Measurements from ENCODE around the gene CITED2. TPM values are rescaled to one million over a fixed set of nuclear protein-coding genes. Genes with fewer than 3 reads are reported as not detected.

Gene CITED2
- total RNA-seq, 1 experiment from 2014 or later = 110 TPM

DNA sequence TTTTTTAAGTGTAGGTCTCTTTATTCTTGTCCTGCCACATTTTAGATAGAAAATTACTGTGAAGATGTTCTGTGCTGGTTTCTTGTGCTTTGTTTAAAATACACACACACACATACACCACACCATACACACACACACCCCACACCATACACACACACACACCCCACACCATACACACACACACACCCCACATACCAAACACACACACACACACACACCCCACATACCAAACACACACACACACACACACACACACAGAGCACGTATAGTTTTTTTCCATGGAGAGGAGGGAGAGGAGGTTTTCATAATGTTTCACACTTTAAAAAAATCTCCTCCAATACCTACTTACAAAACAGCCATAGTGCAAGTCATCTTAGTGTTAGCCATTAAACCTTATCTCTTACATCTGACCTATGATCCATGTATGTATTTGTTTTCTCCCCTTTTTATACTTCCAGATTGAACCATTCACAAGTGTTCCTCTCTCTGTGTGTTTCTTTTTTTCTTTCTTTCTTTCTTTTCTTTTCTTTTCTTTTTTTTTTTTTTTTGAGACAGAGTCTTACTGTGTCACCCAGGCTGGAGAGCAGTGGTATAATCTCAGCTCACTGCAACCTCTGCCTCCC lies 19.7 kb upstream of the CITED2 start:
- H3K9me3 Mint-ChIP-seq = peaks cover 0 to 4% of the 10 kb centered on the region in 2 experiments; a peak in 1 of 5 replicates
- no peaks in the 10 kb centered on the region for H3K79me2 ChIP-seq (ENCODE audit: insufficient read depth, low read length)
- DNase-seq = no peak
- H3K4me1 Mint-ChIP-seq = peaks cover 8 to 16% of the 10 kb centered on the region in 2 experiments
- H4K20me1 ChIP-seq (ENCODE audit: control insufficient read depth, insufficient read depth, insufficient read length) = no peaks in the 10 kb centered on the region
- peaks cover 20% of the 10 kb centered on the region for H3K27me3 ChIP-seq (ENCODE audit: insufficient read depth, low read length)
- no peak overlapping the region for H2AFZ ChIP-seq (ENCODE audit: low read length)
- no peaks in the 10 kb centered on the region for H3K23me2 ChIP-seq (ENCODE audit: insufficient read length, low read depth, low read length, poor library complexity, severe bottlenecking)
- peaks cover 68% of the 10 kb centered on the region for H3K27me3 Mint-ChIP-seq (ENCODE audit: low read depth)
- no CpG with 5 or more reads among the region's 1 CpG for WGBS (ENCODE audit: extremely low coverage, insufficient read length, low lambda C conversion rate)
- no peak overlapping the region for H3K56ac ChIP-seq (ENCODE audit: insufficient read length, low read depth, low read length)
- TF ChIP-seq, protein P1, sequence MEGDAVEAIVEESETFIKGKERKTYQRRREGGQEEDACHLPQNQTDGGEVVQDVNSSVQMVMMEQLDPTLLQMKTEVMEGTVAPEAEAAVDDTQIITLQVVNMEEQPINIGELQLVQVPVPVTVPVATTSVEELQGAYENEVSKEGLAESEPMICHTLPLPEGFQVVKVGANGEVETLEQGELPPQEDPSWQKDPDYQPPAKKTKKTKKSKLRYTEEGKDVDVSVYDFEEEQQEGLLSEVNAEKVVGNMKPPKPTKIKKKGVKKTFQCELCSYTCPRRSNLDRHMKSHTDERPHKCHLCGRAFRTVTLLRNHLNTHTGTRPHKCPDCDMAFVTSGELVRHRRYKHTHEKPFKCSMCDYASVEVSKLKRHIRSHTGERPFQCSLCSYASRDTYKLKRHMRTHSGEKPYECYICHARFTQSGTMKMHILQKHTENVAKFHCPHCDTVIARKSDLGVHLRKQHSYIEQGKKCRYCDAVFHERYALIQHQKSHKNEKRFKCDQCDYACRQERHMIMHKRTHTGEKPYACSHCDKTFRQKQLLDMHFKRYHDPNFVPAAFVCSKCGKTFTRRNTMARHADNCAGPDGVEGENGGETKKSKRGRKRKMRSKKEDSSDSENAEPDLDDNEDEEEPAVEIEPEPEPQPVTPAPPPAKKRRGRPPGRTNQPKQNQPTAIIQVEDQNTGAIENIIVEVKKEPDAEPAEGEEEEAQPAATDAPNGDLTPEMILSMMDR (conservative IDR thresholded peaks at IDR 0.05) = no peak
- H4K91ac ChIP-seq (ENCODE audit: insufficient read length, low read depth, low read length) = no peak overlapping the region
- no peak overlapping the region for H4K5ac ChIP-seq (ENCODE audit: insufficient read length, low read depth, low read length)
- no peak overlapping the region for H2BK20ac ChIP-seq (ENCODE audit: low read depth, low read length, poor library complexity, severe bottlenecking)
- H3K4me3 Mint-ChIP-seq = no peak overlapping the region
- H2AK5ac ChIP-seq (ENCODE audit: insufficient read length, low read length) = no peak overlapping the region
- H3K27ac ChIP-seq (ENCODE audit: insufficient read length, low read depth, low read length) = no peak overlapping the region
- peaks cover 0 to 4% (median 0%) of the 10 kb centered on the region in 3 experiments; a peak in 1 of 7 replicates for H3K36me3 Mint-ChIP-seq (ENCODE audit: insufficient read depth in 1 of 3, low read depth in 3 of 3)
- H3K9ac ChIP-seq (ENCODE audit: extremely low read depth, insufficient read length, low read length) = no peak overlapping the region
- no peak overlapping the region for H2BK12ac ChIP-seq (ENCODE audit: insufficient read length, low read depth, low read length)
- H2BK120ac ChIP-seq (ENCODE audit: low read depth, low read length, poor library complexity, severe bottlenecking) = no peak overlapping the region
- H3K14ac ChIP-seq (ENCODE audit: insufficient read depth, low read length) = no peak overlapping the region
- H3K27ac Mint-ChIP-seq = no peak overlapping the region; a peak in 1 of 7 replicates
- H3K4me2 ChIP-seq (ENCODE audit: insufficient read depth, insufficient read length, low read length) = no peak overlapping the region
- H2BK15ac ChIP-seq (ENCODE audit: low read depth, low read length) = no peak overlapping the region
- H3T11ph ChIP-seq (ENCODE audit: low read length) = no peak overlapping the region
- peaks cover 3% of the 10 kb centered on the region; the same call in 1 of the 2 replicates for H3K4me1 ChIP-seq (ENCODE audit: insufficient read depth, low read length)
- no peak overlapping the region for H4K8ac ChIP-seq (replicated peaks; ENCODE audit: insufficient read length, low read depth, low read length)
- H2BK5ac ChIP-seq (ENCODE audit: insufficient read length, low read length) = no peak overlapping the region
- no peaks in the 10 kb centered on the region for H3K9me3 ChIP-seq (ENCODE audit: control insufficient read depth, low read depth, low read length)
- H3K79me1 ChIP-seq (ENCODE audit: insufficient read depth, low read depth, low read length, poor library complexity, severe bottlenecking) = no peaks in the 10 kb centered on the region
- H3K4ac ChIP-seq (ENCODE audit: low read depth, low read length) = no peak overlapping the region
- H3K18ac ChIP-seq (ENCODE audit: insufficient read length, low read depth, low read length) = no peak overlapping the region
- no peak overlapping the region for H3K23ac ChIP-seq (ENCODE audit: insufficient read length, low read depth, low read length)
